Stomach (tissue), 4 donors: ENCODE measurements around the gene FAM120C.

Experiments used
- POLR2AphosphoS5 ChIP-seq, 3 donors: sonication (generic); formaldehyde crosslinking; IDR thresholded peaks; one replicate each; pipeline ENCODE4 v1.6.1; 2016; ENCODE audit warnings: antibody characterized with exemption in 3 of 3
- TF ChIP-seq, protein P1 (sequence below), 7 experiments: fragments of 450-650 bp in 4 of 7; fragments of 200-600 bp in 3 of 7; sonication (generic) in 3 of 7; IDR thresholded peaks; one replicate each; pipeline ENCODE4 v1.5.1; 2016 to 2019; ENCODE audit warnings: antibody characterized with exemption in 7 of 7, control low read depth in 2 of 7, mild to moderate bottlenecking in 1 of 7

DNA sequence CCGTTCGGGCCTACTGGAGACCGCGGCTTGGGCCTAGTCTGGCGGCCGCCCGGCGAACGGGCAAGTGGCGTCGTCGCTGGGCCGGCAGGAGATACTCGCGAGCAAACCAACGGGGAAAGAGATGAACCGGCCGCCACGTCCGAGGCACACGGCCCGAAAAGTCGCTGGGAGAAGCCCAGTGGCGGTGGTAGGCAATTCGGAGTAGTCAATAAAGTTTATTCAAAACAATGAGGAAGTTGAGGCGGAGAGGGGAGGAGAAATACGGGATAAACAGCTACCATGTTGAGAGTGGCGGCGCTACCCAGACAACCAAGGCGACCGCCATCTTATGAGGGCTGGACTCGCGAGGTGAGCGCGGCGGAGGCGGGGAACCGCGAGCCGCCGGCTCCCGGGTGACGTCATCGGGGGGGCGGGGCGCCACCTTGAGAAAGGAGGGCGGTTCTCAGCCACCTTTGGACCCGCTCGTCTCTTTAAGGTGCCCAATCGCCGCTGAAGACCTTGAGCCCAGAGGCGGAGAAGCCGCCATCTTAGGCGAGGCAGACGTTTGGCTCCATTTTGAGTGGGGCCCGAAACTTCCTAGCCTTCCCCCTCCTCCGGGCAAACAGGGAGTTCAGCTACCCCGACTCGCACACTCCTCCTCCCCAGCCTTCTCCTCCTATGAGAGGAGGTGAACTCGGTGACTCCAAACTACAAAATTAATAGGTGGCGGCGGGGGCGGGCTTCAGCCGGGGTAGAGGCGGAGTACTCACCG is 138.8 kb downstream of the FAM120C start, which contains the start of gene PHF8:
- TF ChIP-seq, protein P1, sequence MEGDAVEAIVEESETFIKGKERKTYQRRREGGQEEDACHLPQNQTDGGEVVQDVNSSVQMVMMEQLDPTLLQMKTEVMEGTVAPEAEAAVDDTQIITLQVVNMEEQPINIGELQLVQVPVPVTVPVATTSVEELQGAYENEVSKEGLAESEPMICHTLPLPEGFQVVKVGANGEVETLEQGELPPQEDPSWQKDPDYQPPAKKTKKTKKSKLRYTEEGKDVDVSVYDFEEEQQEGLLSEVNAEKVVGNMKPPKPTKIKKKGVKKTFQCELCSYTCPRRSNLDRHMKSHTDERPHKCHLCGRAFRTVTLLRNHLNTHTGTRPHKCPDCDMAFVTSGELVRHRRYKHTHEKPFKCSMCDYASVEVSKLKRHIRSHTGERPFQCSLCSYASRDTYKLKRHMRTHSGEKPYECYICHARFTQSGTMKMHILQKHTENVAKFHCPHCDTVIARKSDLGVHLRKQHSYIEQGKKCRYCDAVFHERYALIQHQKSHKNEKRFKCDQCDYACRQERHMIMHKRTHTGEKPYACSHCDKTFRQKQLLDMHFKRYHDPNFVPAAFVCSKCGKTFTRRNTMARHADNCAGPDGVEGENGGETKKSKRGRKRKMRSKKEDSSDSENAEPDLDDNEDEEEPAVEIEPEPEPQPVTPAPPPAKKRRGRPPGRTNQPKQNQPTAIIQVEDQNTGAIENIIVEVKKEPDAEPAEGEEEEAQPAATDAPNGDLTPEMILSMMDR (IDR thresholded peaks at IDR 0.05) = no peak
- peak; percentile 2 to 76 (median 66) for TF ChIP-seq POLR2AphosphoS5 (IDR thresholded peaks at IDR 0.05)
